ENCODE measurements around the gene MZF1.
"Not testable (repeated sequence)": the region's sequence is repeated elsewhere in the genome, so short reads cannot be mapped to it uniquely, and the experiment has no call there.

MZF1 gene

GRCh38 chr19:58572818-58573657 is at the start of gene MZF1:
TSS of gene MZF1 (minus strand) at chr19:58573335. CDS start at chr19:58571389, 1,946 bp downstream.
- peak; percentile 100 for DNase-seq (ENCODE audit: low read depth)

DNA sequence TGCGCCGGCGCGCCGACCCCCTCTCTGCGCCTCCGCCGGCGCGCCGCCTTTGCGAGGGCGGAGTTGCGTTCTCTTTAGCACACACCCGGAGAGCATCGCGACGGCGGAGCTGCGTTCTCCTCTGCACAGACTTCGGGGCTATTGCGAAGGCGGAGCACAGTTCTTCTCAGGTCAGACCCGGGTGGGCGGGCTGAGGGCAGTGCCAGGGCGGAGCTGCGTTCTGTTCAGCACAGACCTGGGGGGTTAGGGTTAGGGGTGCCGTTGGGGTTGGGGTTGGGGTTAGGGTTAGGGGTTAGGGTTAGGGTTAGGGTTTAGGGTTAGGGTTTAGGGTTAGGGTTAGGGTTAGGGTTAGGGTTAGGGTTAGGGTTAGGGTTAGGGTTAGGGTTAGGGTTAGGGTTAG is 34.1 kb upstream of the MZF1 start:
- DNase-seq (ENCODE audit: low read depth), result not testable (repeated sequence)

DNA sequence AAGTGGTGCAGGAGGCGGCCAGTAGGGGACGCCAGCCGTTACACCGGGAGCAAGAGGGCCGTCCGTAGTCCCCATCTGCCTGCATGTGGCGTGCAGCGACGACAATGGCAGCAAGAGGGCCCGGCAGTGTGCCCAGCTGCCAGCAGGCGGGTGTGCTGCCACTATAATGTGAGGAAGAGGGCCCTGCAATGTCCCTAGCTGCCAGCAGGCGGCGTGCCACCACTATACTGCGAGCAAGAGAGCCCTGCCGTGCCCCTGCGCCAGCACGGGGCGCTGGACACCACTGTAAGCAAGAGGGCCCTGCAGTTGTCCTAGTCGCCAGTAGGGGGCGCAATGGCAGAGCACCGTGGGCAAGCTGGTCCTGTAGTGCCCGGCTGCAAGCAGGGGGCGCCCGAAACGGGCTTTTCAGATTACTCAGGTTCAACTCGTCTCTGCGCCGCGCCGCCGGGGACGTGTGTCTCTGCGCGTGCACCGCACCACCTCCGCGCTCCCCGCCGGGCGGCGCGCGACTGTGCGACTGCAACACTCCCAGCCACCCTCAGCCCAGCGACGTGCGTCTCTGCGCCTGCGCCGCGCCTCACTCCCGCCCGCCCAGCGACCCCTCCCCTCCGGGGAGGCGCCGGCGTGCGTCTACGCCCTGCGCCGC is 33.2 kb upstream of the MZF1 start:
- not testable (repeated sequence) for DNase-seq (ENCODE audit: low read depth)

DNA sequence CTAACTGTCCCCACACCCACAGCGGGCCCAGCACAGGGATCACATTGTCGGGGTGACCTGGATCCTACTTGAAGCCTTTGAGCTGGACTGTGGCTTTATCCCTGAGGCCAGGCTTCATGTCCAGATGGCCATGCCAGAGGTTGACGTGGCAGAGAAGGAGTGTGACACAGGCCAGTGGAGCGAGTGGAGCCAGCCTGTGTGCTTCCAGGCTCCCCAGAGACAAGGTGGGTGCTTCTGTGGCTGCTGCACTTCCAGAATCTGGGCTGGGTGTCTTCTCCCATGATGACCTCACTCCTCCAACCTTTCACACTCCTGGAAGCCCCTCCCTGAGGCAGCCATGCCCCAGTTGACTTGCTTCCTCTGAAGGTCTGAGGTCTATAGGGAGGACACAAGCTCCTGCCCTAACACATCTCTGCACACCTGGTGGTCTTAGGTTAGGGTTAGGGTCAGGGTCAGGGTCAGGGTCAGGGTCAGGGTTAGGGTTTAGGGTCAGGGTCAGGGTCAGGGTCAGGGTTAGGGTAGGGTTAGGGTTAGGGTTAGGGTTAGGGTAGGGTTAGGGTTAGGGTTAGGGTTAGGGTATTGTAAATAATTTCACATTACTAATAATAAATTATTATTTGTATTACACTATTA is 13.1 kb upstream of the MZF1 start:
- no peak for DNase-seq (ENCODE audit: low read depth)

- no peak for DNase-seq (ENCODE audit: low read depth)
Observed at GRCh38 chr19:58585442-58586132, 12.5 kb upstream of the MZF1 start.

DNA sequence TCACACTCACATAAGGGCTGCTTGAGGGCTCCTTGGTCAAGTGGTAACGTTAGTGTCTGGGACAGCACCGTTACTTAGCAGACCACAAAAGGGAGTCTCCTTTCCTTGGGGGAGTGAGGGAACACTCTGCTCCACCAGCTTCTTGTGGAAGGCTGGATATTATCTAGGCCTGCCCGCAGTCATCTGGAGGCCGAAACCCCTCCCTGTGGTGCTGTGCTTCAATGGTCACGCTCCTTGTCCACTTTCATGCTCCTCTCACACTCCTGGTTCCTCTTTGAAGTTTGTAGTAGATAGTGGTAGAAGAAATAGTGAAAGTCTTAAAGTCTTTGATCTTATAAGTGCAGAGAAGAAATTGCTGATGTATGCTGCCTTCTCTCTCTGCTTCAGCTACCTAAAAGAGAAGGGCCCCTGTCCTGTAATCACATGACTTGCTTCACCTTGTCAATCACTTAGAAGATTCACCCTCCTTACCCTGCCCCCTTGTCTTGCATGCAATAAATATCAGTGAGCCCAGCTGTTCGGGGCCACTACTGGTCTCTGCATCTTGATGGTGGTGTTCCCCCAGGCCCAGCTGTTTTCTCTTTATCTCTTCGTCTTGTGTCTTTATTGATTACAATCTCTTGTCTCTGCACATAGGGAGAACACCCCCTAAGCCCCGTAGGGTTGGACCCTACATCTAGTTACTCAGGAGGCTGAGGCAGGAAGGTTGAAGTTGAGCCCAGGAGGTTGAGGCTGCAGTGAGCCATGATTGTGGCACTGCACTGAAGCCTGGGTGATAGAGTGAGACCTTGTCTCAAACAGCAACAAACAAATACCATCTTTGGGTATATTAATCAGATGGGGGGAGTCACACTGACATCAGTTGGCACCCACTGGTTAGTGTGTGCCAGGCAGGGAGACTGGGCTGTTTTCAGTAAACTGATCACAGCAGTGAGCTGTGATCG is 11.6 kb upstream of the MZF1 start:
- DNase-seq (ENCODE audit: low read depth), result no peak

GRCh38 chr19:58582985-58583384 is 9.8 kb upstream of the MZF1 start:
- no peak for DNase-seq (ENCODE audit: low read depth)

DNA sequence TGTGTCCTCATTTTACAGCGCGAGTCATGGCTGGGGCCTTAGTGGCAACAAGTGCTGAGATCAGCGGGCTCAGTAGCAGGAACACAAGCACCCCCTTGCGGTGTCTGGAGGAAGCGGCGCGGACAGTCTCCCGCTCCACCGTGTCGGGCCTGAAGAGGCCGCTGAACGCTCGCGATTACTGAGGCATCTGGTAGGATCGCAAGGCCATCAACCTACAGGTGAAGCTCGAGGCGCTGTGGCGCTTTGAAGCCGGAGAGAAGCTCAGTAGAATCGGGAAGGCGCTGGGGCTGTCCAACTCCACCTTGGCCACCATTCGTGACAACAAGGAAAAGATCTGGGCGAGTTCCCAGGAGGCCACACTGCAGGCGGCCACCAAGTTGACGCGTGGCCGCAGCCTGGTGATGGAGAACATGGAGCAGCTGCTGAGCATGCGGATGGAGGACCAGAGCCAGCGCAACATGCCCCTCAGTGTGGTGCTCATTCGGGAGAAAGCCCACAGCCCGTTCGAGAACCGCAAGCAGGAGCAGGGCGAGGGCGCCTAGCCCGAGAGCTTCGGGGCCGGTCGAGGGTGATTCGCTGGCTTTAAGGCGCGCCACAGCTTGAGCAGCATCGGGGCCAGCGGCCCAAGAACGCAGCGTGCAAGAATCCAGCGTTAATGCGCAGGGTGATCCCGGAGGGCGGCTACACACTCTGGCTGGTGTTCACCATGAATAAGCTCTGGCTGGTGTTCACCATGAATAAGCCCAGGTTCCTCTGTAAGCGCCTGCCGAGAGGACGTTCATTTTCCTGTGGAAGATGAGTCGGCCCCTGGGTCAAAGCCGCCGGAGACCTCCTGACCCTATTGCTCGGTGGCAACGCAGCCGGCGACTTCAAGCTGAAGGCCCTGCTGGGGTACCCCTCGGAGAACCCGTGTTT is 8.3 kb upstream of the MZF1 start:
- peak; percentile 89 for DNase-seq (ENCODE audit: low read depth)

DNA sequence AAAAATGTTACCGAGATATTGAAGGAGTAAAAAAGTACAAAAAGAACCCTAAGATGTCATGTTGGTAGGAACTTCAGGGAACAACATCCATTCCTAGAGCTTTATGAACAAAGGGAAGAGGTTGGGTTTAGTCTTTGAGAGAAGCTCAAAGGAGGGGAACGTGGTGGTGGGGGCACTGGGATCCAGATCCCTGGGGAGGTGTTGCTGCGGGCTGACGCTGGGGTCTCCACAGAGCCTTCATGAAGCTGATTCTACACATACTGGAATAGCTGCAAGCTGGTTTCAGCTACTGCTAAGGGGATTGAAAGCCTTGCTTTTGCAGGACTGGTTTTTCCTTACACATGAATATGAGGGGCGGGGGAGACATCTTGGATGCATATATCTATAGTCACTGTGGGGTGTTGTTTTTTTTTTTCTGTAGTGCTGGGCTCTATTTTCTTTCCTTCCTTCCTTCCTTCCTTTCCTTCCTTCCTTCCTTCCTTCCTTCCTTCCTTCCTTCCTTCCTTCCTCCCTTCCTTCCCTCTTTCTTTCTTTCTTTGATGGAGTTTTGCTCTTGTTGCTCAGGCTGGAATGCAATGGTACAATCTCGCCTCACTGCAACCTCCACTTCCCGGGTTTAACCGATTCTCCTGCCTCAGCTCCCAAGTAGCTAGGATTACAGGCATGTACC is 6.5 kb upstream of the MZF1 start:
- no peak for DNase-seq (ENCODE audit: low read depth)

- DNase-seq (ENCODE audit: low read depth), result no peak
Observed at GRCh38 chr19:58578012-58578925, 5.1 kb upstream of the MZF1 start.

GRCh38 chr19:58577581-58577980 is 4.4 kb upstream of the MZF1 start:
- not testable (repeated sequence) for DNase-seq (ENCODE audit: low read depth)

GRCh38 chr19:58575183-58576041 is 2.3 kb upstream of the MZF1 start:
- DNase-seq (ENCODE audit: low read depth), result peak; percentile 93

DNA sequence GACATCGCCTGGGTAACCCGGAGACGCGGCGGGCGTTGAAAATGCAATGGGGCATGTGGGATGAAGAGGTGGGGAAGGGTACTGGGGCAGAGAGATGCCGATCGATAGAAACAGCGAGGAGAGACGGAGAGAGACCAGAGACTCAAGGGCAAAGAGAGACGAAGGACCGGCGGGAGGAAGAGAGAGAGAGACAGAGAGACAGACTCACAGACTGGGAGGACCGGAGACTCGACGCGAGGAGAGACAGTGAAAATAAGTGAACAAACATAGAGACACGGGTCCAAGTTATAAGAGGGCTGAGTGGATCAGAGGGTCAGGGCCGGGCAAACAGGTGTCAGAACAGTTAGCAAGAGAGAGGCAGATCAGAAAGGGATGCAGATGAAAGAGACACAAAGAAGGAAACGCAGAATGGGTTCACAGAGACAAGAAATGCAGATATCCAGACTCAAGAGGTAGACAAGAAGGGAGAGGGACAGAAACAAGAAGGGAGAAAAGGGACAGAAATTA is 576 bp upstream of the MZF1 start:
- no peak for DNase-seq (ENCODE audit: low read depth)

GRCh38 chr19:58572026-58572817 is 913 bp downstream of the MZF1 start:
- no peak for DNase-seq (ENCODE audit: low read depth)

GRCh38 chr19:58571575-58571947 is 1.6 kb downstream of the MZF1 start:
- DNase-seq (ENCODE audit: low read depth), result no peak

- no peak for DNase-seq (ENCODE audit: low read depth)
Observed at GRCh38 chr19:58570770-58571574, 2.2 kb downstream of the MZF1 start.
